ENCODE data around the gene SMARCD2. TPM values are rescaled to one million over a fixed set of nuclear protein-coding genes. Genes with fewer than 3 reads are reported as not detected.
"Not testable (repeated sequence)": the region's sequence is repeated elsewhere in the genome, so short reads cannot be mapped to it uniquely, and the experiment has no call there.

Gene SMARCD2
- total RNA-seq, 4 donors from 2014 or later = 235 to 310 (median 272) TPM

- no peak for DNase-seq (ENCODE audit: low spot score in 2 of 2)
- no peak overlapping the region for H3K4me3 ChIP-seq (ENCODE audit: low read depth, poor library complexity, severe bottlenecking)
- intact Hi-C loops (cut with DNase I; ENCODE audit: low total_unique reads) = no loop called here
- TF ChIP-seq POLR2A (IDR thresholded peaks at IDR 0.05) (no peak), CTCF (IDR thresholded peaks at IDR 0.05) (no peak)
- WGBS, 2 donors = 84 to 85% methylated on average over 3 of the region's 3 CpGs
These were observed 43.8 kb downstream of the SMARCD2 start for GRCh38 chr17:63798572-63799106.

- H3K4me3 ChIP-seq (ENCODE audit: low read depth, poor library complexity, severe bottlenecking); intact Hi-C loops (cut with DNase I; ENCODE audit: low total_unique reads); DNase-seq (ENCODE audit: low spot score in 2 of 2): not testable (repeated sequence)
- 97% methylated on average over 10 of the region's 10 CpGs for WGBS, 2 donors
These were observed 46.1 kb downstream of the SMARCD2 start for GRCh38 chr17:63796375-63796774.

GRCh38 chr17:63792055-63792729, 50.3 kb downstream of the SMARCD2 start:
- intact Hi-C loops (cut with DNase I; ENCODE audit: low total_unique reads) = no loop called here
- WGBS, 2 donors = 51 to 57% methylated on average over 3 of the region's 3 CpGs
- no peak overlapping the region for H3K4me3 ChIP-seq (ENCODE audit: low read depth, poor library complexity, severe bottlenecking)
- DNase-seq (ENCODE audit: low spot score in 2 of 2) = no peak
- TF ChIP-seq CTCF (IDR thresholded peaks at IDR 0.05) (no peak), POLR2A (IDR thresholded peaks at IDR 0.05) (no peak)

- TF ChIP-seq POLR2A (IDR thresholded peaks at IDR 0.05) (no peak), CTCF (IDR thresholded peaks at IDR 0.05) (no peak)
- 91 to 94% methylated on average over 6 of the region's 6 CpGs for WGBS, 2 donors
- intact Hi-C loops (cut with DNase I; ENCODE audit: low total_unique reads) = no loop called here
- H3K4me3 ChIP-seq (ENCODE audit: low read depth, poor library complexity, severe bottlenecking) = no peak overlapping the region
- DNase-seq (ENCODE audit: low spot score in 2 of 2) = no peak
These were observed 52.4 kb downstream of the SMARCD2 start for GRCh38 chr17:63790057-63790456.

GRCh38 chr17:63786971-63787711, 55.3 kb downstream of the SMARCD2 start:
- no peak overlapping the region for H3K4me3 ChIP-seq (ENCODE audit: low read depth, poor library complexity, severe bottlenecking)
- intact Hi-C loops (cut with DNase I; ENCODE audit: low total_unique reads) = loop anchor here (5.0 kb wide), 1 partner anchor 35 kb away; no protein-coding TSS in a partner anchor
- no peak for DNase-seq (ENCODE audit: low spot score in 2 of 2)
- TF ChIP-seq POLR2A (IDR thresholded peaks at IDR 0.05) (no peak), CTCF (IDR thresholded peaks at IDR 0.05) (no peak)
- 91 to 92% methylated on average over 13 of the region's 13 CpGs for WGBS, 2 donors

GRCh38 chr17:63786117-63786516, 56.4 kb downstream of the SMARCD2 start:
- no peak overlapping the region for H3K4me3 ChIP-seq (ENCODE audit: low read depth, poor library complexity, severe bottlenecking)
- WGBS, 2 donors = 96 to 100% methylated on average over 1 of the region's 1 CpG

More at GRCh38 chr17:63786117-63786516, 56.4 kb downstream of the SMARCD2 start:
- TF ChIP-seq CTCF (IDR thresholded peaks at IDR 0.05) = no peak
- TF ChIP-seq POLR2A (IDR thresholded peaks at IDR 0.05) = no peak
- no peak for DNase-seq (ENCODE audit: low spot score in 2 of 2)
- intact Hi-C loops (cut with DNase I; ENCODE audit: low total_unique reads) = loop anchor here (5.0 kb wide), 1 partner anchor 36 kb away; no protein-coding TSS in a partner anchor
